ENCODE data around the gene PRRT1.

GRCh38 chr6:32109765-32110160 lies 42.0 kb downstream of the PRRT1 start:
- TF ChIP-seq, protein P1, sequence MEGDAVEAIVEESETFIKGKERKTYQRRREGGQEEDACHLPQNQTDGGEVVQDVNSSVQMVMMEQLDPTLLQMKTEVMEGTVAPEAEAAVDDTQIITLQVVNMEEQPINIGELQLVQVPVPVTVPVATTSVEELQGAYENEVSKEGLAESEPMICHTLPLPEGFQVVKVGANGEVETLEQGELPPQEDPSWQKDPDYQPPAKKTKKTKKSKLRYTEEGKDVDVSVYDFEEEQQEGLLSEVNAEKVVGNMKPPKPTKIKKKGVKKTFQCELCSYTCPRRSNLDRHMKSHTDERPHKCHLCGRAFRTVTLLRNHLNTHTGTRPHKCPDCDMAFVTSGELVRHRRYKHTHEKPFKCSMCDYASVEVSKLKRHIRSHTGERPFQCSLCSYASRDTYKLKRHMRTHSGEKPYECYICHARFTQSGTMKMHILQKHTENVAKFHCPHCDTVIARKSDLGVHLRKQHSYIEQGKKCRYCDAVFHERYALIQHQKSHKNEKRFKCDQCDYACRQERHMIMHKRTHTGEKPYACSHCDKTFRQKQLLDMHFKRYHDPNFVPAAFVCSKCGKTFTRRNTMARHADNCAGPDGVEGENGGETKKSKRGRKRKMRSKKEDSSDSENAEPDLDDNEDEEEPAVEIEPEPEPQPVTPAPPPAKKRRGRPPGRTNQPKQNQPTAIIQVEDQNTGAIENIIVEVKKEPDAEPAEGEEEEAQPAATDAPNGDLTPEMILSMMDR (IDR thresholded peaks at IDR 0.05): no peak
- TF ChIP-seq ZFX (IDR thresholded peaks at IDR 0.05; ENCODE audit: borderline replicate concordance): no peak

Data from 22Rv1 (cell line).